CD14-positive monocyte (primary cell): ENCODE data around the gene FAM229B. TPM values are rescaled to one million over a fixed set of nuclear protein-coding genes. Genes with fewer than 3 reads are reported as not detected.

Source experiments
- DNase-seq, 3 donors: peaks; one replicate each; pipeline ENCODE4 v3.0.0-alpha.2; 2011 to 2022
- H2AFZ ChIP-seq: 2 replicates; pipeline ENCODE4 v1.6.0; 2012; ENCODE audit warnings: mild to moderate bottlenecking, low read depth, low read length, inconsistent platforms; ENCODE audit not compliant: insufficient read depth, poor library complexity, severe bottlenecking
- H3K27ac ChIP-seq, 2 donors: 1 replicate in 1 of 2; 2 replicates in 1 of 2; pipeline ENCODE4 v1.5.1; 2012 to 2013; ENCODE audit warnings: low read length in 2 of 2, control low read depth in 1 of 2, inconsistent platforms in 1 of 2, low read depth in 1 of 2, mild to moderate bottlenecking in 1 of 2
- H3K27me3 ChIP-seq, 2 donors: one replicate each; pipeline versions ENCODE4 v1.6.0 to v1.6.1; 2011 to 2013; ENCODE audit warnings: low read length in 2 of 2; ENCODE audit not compliant: control insufficient read depth in 2 of 2, insufficient read depth in 2 of 2
- H3K36me3 ChIP-seq, 2 donors: replicated peaks in 1 of 2; 1 replicate in 1 of 2; 2 replicates in 1 of 2; pipeline versions ENCODE4 v1.5.1 to v1.6.1; 2012 to 2013; ENCODE audit warnings: low read length in 2 of 2, control low read depth in 1 of 2, inconsistent platforms in 1 of 2, mild to moderate bottlenecking in 1 of 2; ENCODE audit not compliant: insufficient read depth in 2 of 2, control insufficient read depth in 1 of 2
- H3K4me1 ChIP-seq, 2 donors: 1 replicate in 1 of 2; 2 replicates in 1 of 2; pipeline versions ENCODE4 v1.5.1 to v1.6.1; 2012 to 2013; ENCODE audit warnings: low read length in 2 of 2, control low read depth in 1 of 2, inconsistent platforms in 1 of 2, mild to moderate bottlenecking in 1 of 2, moderate library complexity in 1 of 2; ENCODE audit not compliant: insufficient read depth in 2 of 2, control insufficient read depth in 1 of 2
- H3K4me2 ChIP-seq: replicated peaks from 2 replicates; pipeline ENCODE3; 2012; ENCODE audit warnings: low read length, moderate library complexity, mild to moderate bottlenecking; ENCODE audit not compliant: poor library complexity, severe bottlenecking; ENCODE audit errors: extremely low read depth
- H3K4me3 ChIP-seq, 3 experiments: fragments of 200-600 bp in 1 of 3; sonication (generic) in 1 of 3; replicated peaks in 1 of 3; 1 replicate in 2 of 3; 2 replicates in 1 of 3; pipeline ENCODE4 v1.5.1; 2011 to 2013; ENCODE audit warnings: low read length in 3 of 3, mild to moderate bottlenecking in 3 of 3, control low read depth in 2 of 3, low read depth in 2 of 3, inconsistent platforms in 1 of 3, moderate library complexity in 1 of 3
- H3K79me2 ChIP-seq: 2 replicates; pipeline ENCODE4 v1.6.0; 2012; ENCODE audit warnings: mild to moderate bottlenecking, control low read depth, inconsistent platforms, low read length, moderate library complexity; ENCODE audit not compliant: insufficient read depth
- H3K9ac ChIP-seq: 2 replicates; pipeline ENCODE4 v1.6.0; 2017; ENCODE audit warnings: low read length, mild to moderate bottlenecking; ENCODE audit not compliant: insufficient read depth, poor library complexity, severe bottlenecking
- H3K9me3 ChIP-seq, 2 donors: replicated peaks in 1 of 2; 1 replicate in 1 of 2; 2 replicates in 1 of 2; pipeline versions ENCODE4 v1.5.1 to v1.6.1; 2012 to 2013; ENCODE audit warnings: low read length in 2 of 2, control low read depth in 1 of 2; ENCODE audit not compliant: control insufficient read depth in 1 of 2, insufficient read depth in 1 of 2
- H4K20me1 ChIP-seq: 2 replicates; pipeline ENCODE4 v1.6.0; 2012; ENCODE audit warnings: mild to moderate bottlenecking, low read length, control low read depth, moderate library complexity; ENCODE audit not compliant: insufficient read depth
- H3K27ac Mint-ChIP-seq, 7 donors: one replicate each; pipeline ENCODE4 v1.8.0; 2020; ENCODE audit warnings: mild to moderate bottlenecking in 7 of 7, mixed read lengths in 7 of 7, moderate library complexity in 6 of 7, inconsistent platforms in 2 of 7
- H3K27me3 Mint-ChIP-seq, 3 donors: one replicate each; pipeline ENCODE4 v1.8.0; 2021 to 2022; ENCODE audit warnings: low read depth in 3 of 3, mild to moderate bottlenecking in 3 of 3, mixed read lengths in 3 of 3, moderate library complexity in 3 of 3, inconsistent platforms in 1 of 3
- H3K36me3 Mint-ChIP-seq, 2 donors: one replicate each; pipeline ENCODE4 v1.8.0; 2020; ENCODE audit warnings: mixed read lengths in 2 of 2, inconsistent platforms in 1 of 2, mild to moderate bottlenecking in 1 of 2
- H3K4me1 Mint-ChIP-seq: one replicate; pipeline ENCODE4 v1.8.0; 2020; ENCODE audit warnings: mild to moderate bottlenecking, mixed read lengths
- H3K4me3 Mint-ChIP-seq, 2 donors: one replicate each; pipeline ENCODE4 v1.8.0; 2020; ENCODE audit warnings: mild to moderate bottlenecking in 2 of 2, mixed read lengths in 2 of 2, moderate library complexity in 1 of 2
- H3K9me3 Mint-ChIP-seq, 7 donors: one replicate each; pipeline ENCODE4 v1.8.0; 2020 to 2022; ENCODE audit warnings: mixed read lengths in 7 of 7, mild to moderate bottlenecking in 6 of 7, moderate library complexity in 6 of 7, inconsistent platforms in 2 of 7
- WGBS: methylation state at CpG from one replicate; pipeline ENCODE4 v1.1.5; 2013; ENCODE audit warnings: missing lambda C conversion rate; ENCODE audit not compliant: insufficient coverage; 5-methylcytosine and 5-hydroxymethylcytosine counted together
- intact Hi-C, 2 donors: fragments of 100-400 bp; cut with micrococcal nuclease; formaldehyde crosslinking; loops; one replicate each; pipeline versions ENCODE4 v1.15.0 to v1.15.1; 2023
- polyA plus RNA-seq, 3 donors: library from polyadenylated mRNA; depleted of rRNA in 1 of 3; unstranded in 2 of 3; stranded (reverse) in 1 of 3; fragments of 300-500 nt in 2 of 3; fragments of >200 nt in 1 of 3; fragmentation: Illumina TruSeq in 2 of 3; gene quantifications; 1 replicate in 2 of 3; 2 replicates in 1 of 3; pipeline ENCODE4 v1.2.3, GENCODE V29; 2012 to 2021
- TF ChIP-seq, protein P1 (sequence below): fragments of 200-600 bp; IDR thresholded peaks from one replicate; pipeline ENCODE4 v1.8.0; 2022; ENCODE audit warnings: antibody characterized with exemption, mild to moderate bottlenecking

The FAM229B gene
- polyA plus RNA-seq, 3 donors, result 0.03 to 0.64 TPM; not detected in 1

DNA sequence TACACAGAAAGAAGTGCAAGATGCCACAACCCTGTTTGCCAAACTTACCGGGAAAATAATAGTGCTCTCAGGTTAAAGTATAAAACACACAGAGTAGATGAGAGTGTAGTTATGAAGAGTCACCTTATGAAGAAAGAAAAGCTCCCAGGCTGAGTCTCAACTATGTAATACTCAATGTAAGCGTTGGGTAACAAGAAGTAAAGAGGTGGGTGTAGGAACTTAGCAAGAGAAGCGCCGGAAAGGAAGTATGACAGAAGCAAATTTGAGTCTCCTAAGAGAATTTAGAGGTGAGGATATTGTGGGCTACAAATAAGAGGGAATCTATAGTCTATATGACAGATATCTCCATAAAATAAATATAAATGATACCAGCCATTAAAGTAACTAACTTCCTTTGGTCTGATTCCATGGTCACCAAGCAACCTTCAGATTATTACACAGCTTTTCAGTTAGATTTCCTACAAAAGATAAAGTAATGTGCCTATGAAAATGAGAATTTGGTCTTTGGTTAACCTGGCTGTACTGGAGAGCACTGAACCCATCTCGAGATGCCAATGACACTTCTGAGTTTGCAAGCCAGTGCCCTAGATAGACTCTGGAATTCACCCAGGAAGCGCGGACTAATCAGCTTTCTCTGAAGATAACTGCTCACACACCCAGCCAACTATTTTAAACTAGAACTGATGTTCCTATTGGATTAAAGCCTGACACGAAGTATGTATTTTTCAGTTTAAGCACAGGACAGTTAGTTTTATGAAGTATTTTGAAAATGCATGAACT is 1.9 kb upstream of the FAM229B start:
- no peak overlapping the region for H3K4me3 ChIP-seq
- Mint-ChIP-seq H3K4me1 (peaks cover 4% of the 10 kb centered on the region), H3K27ac (peak overlapping the region in 2 of 7 donors; percentile 6 to 52), H3K4me3 (no peak overlapping the region), H3K36me3 (peaks cover 0 to 2% of the 10 kb centered on the region in 2 donors), H3K9me3 (no peaks in the 10 kb centered on the region), H3K27me3 (peaks cover 0 to 4% (median 3%) of the 10 kb centered on the region in 3 donors)
- TF ChIP-seq, protein P1, sequence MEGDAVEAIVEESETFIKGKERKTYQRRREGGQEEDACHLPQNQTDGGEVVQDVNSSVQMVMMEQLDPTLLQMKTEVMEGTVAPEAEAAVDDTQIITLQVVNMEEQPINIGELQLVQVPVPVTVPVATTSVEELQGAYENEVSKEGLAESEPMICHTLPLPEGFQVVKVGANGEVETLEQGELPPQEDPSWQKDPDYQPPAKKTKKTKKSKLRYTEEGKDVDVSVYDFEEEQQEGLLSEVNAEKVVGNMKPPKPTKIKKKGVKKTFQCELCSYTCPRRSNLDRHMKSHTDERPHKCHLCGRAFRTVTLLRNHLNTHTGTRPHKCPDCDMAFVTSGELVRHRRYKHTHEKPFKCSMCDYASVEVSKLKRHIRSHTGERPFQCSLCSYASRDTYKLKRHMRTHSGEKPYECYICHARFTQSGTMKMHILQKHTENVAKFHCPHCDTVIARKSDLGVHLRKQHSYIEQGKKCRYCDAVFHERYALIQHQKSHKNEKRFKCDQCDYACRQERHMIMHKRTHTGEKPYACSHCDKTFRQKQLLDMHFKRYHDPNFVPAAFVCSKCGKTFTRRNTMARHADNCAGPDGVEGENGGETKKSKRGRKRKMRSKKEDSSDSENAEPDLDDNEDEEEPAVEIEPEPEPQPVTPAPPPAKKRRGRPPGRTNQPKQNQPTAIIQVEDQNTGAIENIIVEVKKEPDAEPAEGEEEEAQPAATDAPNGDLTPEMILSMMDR, result no peak
- intact Hi-C loops, result loop anchor here (5.0 to 10.0 kb wide), 2 partner anchors 77 to 79 kb away; no protein-coding TSS in a partner anchor
- H3K36me3 ChIP-seq, result no peaks in the 10 kb centered on the region
- no peaks in the 10 kb centered on the region for H3K9me3 ChIP-seq
- H3K27ac ChIP-seq, result no peak overlapping the region
- H2AFZ ChIP-seq, result no peak overlapping the region
- WGBS, result 83% methylated on average over 3 of the region's 8 CpGs
- no peak overlapping the region for H3K4me2 ChIP-seq
- DNase-seq, result no peak
- H3K27me3 ChIP-seq, result no peaks in the 10 kb centered on the region
- H3K9ac ChIP-seq, result no peak overlapping the region
- H3K4me1 ChIP-seq, result peaks cover 9 to 12% of the 10 kb centered on the region in 2 donors
- no peaks in the 10 kb centered on the region for H3K79me2 ChIP-seq
- no peaks in the 10 kb centered on the region for H4K20me1 ChIP-seq

DNA sequence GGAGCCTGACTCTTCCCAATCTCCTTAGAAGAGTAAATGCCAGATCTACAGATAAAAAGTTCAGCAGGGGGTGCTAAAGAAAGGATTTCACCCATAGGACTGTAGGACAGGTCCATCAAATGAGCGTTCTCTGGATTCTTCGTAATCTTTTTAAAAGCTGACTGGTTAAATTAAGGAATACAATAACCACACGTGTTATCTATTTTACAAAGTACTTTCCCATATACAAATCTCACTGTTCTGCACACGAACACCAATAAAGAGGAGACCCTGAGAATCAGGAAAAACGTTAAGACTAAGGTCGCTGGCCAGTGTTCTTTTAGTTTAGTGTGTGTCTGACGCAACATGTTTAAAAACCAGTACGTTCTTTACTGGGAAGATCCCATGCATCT is 651 bp upstream of the FAM229B start:
- H3K4me1 ChIP-seq, result peaks cover 9 to 12% of the 10 kb centered on the region in 2 donors
- Mint-ChIP-seq H3K4me3 (no peak overlapping the region), H3K27ac (no peak overlapping the region), H3K9me3 (no peaks in the 10 kb centered on the region), H3K4me1 (peaks cover 4% of the 10 kb centered on the region), H3K36me3 (no peaks in the 10 kb centered on the region), H3K27me3 (peaks cover 0 to 4% (median 3%) of the 10 kb centered on the region in 3 donors)
- H2AFZ ChIP-seq, result peak overlapping the region; percentile 91
- DNase-seq, result peak; percentile 9 to 46 (median 27)
- peak overlapping the region; percentile 82 for H3K4me2 ChIP-seq
- H3K9ac ChIP-seq, result peak overlapping the region; percentile 73
- WGBS, result 0% methylated on average over 4 of the region's 8 CpGs
- H3K27ac ChIP-seq, result peak overlapping the region; percentile 59 to 76
- TF ChIP-seq, protein P1, result no peak
- no peaks in the 10 kb centered on the region for H3K36me3 ChIP-seq
- intact Hi-C loops, result loop anchor here (5.0 to 10.0 kb wide), 2 partner anchors 76 to 78 kb away; no protein-coding TSS in a partner anchor
- H4K20me1 ChIP-seq, result no peaks in the 10 kb centered on the region
- peak overlapping the region; percentile 87 to 97 (median 92) for H3K4me3 ChIP-seq
- H3K9me3 ChIP-seq, result no peaks in the 10 kb centered on the region
- H3K27me3 ChIP-seq, result no peaks in the 10 kb centered on the region
- H3K79me2 ChIP-seq, result no peaks in the 10 kb centered on the region
